HepG2 (cell line): ENCODE results near the gene U2AF2. TPM values are rescaled to one million over a fixed set of nuclear protein-coding genes. Genes with fewer than 3 reads are reported as not detected.
A peak's percentile ranks its signal among the peaks of the same experiment; 100 is the strongest.

Experiments
- ATAC-seq: fragments of 200-7000 bp; cut with Tn5 transposase; 3 replicates; pipeline ENCODE4 v1.9.1; 2020; ENCODE audit warnings: mild to moderate bottlenecking, moderate library complexity
- BruUV-seq: library from RNA; stranded (reverse); fragments of 400-500 nt; replicated peaks from 2 replicates; lab custom pipeline; 2021; lab: Mats Ljungman, UMichigan
- CTCF ChIA-PET: fragments of 300-600 bp; formaldehyde crosslinking; extraction: SDS; loops from one replicate; lab custom pipeline; 2021; ENCODE audit warnings: low total read pairs, inconsistent platforms, low intra/inter-chr PET ratio; lab: Yijun Ruan, JAX
- POLR2A ChIA-PET: fragments of 350-600 bp; sonication (Branson Sonifier 250); formaldehyde crosslinking; loops from one replicate; lab custom pipeline; 2020; ENCODE audit warnings: antibody characterized with exemption, inconsistent platforms; lab: Yijun Ruan, JAX
- DNase-seq: peaks from one replicate; pipeline ENCODE4 v3.0.0-alpha.2; 2015; ENCODE audit warnings: low spot score
- FAIRE-seq: peaks from 3 replicates; lab custom pipeline; 2011; peaks lifted over from hg19 to GRCh38; lab: Jason Lieb, UNC
- H2AFZ ChIP-seq: one replicate; pipeline ENCODE4 v1.6.1; 2011; ENCODE audit warnings: low read length, inconsistent platforms
- H3K27ac ChIP-seq: fragments of 300-600 bp; 3 replicates; pipeline ENCODE4 v1.8.0; 2011; ENCODE audit warnings: mixed run types, mild to moderate bottlenecking, mixed read lengths, low read length, inconsistent platforms; ENCODE audit not compliant: insufficient read depth; ENCODE audit errors: extremely low read length
- H3K27me3 ChIP-seq, 2 experiments: fragments of 200-600 bp in 1 of 2; 2 replicates in 1 of 2; 3 replicates in 1 of 2; pipeline versions ENCODE4 v1.6.0 to v1.8.0; 2011; ENCODE audit warnings: low read length in 2 of 2, mild to moderate bottlenecking in 2 of 2, moderate library complexity in 2 of 2, inconsistent platforms in 1 of 2; ENCODE audit not compliant: insufficient read depth in 2 of 2, control insufficient read depth in 1 of 2
- H3K36me3 ChIP-seq, 2 experiments: fragments of 200-600 bp in 1 of 2; replicated peaks in 1 of 2; 2 replicates in 1 of 2; 3 replicates in 1 of 2; pipeline versions ENCODE4 v1.5.1 to v1.8.0; 2011; ENCODE audit warnings: low read length in 2 of 2, inconsistent platforms in 1 of 2; ENCODE audit not compliant: insufficient read depth in 2 of 2, control insufficient read depth in 1 of 2
- H3K4me1 ChIP-seq: 2 replicates; pipeline ENCODE4 v1.5.1; 2012; ENCODE audit warnings: low read length, inconsistent platforms; ENCODE audit not compliant: insufficient read depth
- H3K4me2 ChIP-seq: 2 replicates; pipeline ENCODE4 v1.6.0; 2011; ENCODE audit warnings: low read depth, low read length, inconsistent platforms
- H3K4me3 ChIP-seq, 3 experiments: fragments of 200-600 bp in 1 of 3; sonication (generic), shearing (Covaris generic) in 1 of 3; replicated peaks in 1 of 3; 2 replicates each; pipeline ENCODE4 v1.5.1; 2011 to 2016; ENCODE audit warnings: low read length in 3 of 3, inconsistent platforms in 2 of 3, low read depth in 2 of 3, mild to moderate bottlenecking in 2 of 3, control low read depth in 1 of 3, mixed read lengths in 1 of 3; ENCODE audit not compliant: insufficient read depth in 1 of 3
- H3K79me2 ChIP-seq: one replicate; pipeline ENCODE4 v1.6.1; 2011; ENCODE audit warnings: low read length, inconsistent platforms; ENCODE audit not compliant: insufficient read depth
- H3K9ac ChIP-seq: 2 replicates; pipeline ENCODE4 v1.6.0; 2011; ENCODE audit warnings: mild to moderate bottlenecking, low read depth, low read length, inconsistent platforms; ENCODE audit not compliant: insufficient read depth
- H3K9me3 ChIP-seq: 2 replicates; pipeline ENCODE4 v1.5.1; 2012; ENCODE audit warnings: mild to moderate bottlenecking, low read length
- H4K20me1 ChIP-seq: 2 replicates; pipeline ENCODE4 v1.6.0; 2011; ENCODE audit warnings: inconsistent platforms, mild to moderate bottlenecking, low read length, moderate library complexity; ENCODE audit not compliant: insufficient read depth
- WGBS: methylation state at CpG from one replicate; pipeline ENCODE4 v1.1.6; 2017; ENCODE audit warnings: low lambda C conversion rate; 5-methylcytosine and 5-hydroxymethylcytosine counted together
- in situ Hi-C: cut with HindIII; loops from 2 replicates; pipeline ENCODE4 v1.10.0; 2017; ENCODE audit warnings: low pct_unique_long_range_greater_than_20kb; ENCODE audit not compliant: extremely low pct_ligation_motif_present
- intact Hi-C: fragments of 100-400 bp; cut with micrococcal nuclease; formaldehyde crosslinking; loops from one replicate; pipeline ENCODE4 v1.10.0; 2022; ENCODE audit not compliant: unreplicated experiment
- polyA plus RNA-seq, 8 experiments: library from polyadenylated mRNA; depleted of rRNA in 3 of 8; stranded (reverse) in 7 of 8; unstranded in 1 of 8; fragments of >200 nt; fragmentation: Illumina TruSeq in 4 of 8; extraction: Trizol in 4 of 8; gene quantifications; 2 replicates each; pipeline versions ENCODE4 v1.2.1 to v1.2.3, GENCODE V29; 2011 to 2016; ENCODE audit warnings: low read depth in 4 of 8, missing spikeins in 1 of 8, mixed read lengths in 1 of 8; ENCODE audit not compliant: insufficient read depth in 1 of 8
- total RNA-seq, 5 experiments: library from RNA; depleted of rRNA; stranded (reverse); fragments of >200 nt; fragmentation: Illumina TruSeq; extraction: Trizol; gene quantifications; 2 replicates each; pipeline ENCODE4 v1.2.3, GENCODE V29; 2016; ENCODE audit warnings: low read depth in 1 of 5
- TF ChIP-seq, protein P1 (sequence below), 2 experiments: fragments of 450-650 bp in 1 of 2; sonication (generic) in 1 of 2; formaldehyde crosslinking in 1 of 2; IDR thresholded peaks; 2 replicates each; pipeline versions ENCODE4 v1.6.1 to v1.8.0; 2016 to 2022; ENCODE audit warnings: antibody characterized with exemption in 1 of 2, mild to moderate bottlenecking in 1 of 2, missing genetic modification reagents in 1 of 2
- TF ChIP-seq, protein P2 (sequence below): sonication (generic); formaldehyde crosslinking; IDR thresholded peaks from 2 replicates; pipeline ENCODE4 v1.4.0; 2020; ENCODE audit warnings: missing genetic modification reagents, mild to moderate bottlenecking, borderline replicate concordance

The U2AF2 gene
- total and polyA plus RNA-seq, 2 of the 13 experiments (the other 11 are each of a cell fraction or from before 2014, with no cell fraction given), result 84.3 to 124 TPM

DNA sequence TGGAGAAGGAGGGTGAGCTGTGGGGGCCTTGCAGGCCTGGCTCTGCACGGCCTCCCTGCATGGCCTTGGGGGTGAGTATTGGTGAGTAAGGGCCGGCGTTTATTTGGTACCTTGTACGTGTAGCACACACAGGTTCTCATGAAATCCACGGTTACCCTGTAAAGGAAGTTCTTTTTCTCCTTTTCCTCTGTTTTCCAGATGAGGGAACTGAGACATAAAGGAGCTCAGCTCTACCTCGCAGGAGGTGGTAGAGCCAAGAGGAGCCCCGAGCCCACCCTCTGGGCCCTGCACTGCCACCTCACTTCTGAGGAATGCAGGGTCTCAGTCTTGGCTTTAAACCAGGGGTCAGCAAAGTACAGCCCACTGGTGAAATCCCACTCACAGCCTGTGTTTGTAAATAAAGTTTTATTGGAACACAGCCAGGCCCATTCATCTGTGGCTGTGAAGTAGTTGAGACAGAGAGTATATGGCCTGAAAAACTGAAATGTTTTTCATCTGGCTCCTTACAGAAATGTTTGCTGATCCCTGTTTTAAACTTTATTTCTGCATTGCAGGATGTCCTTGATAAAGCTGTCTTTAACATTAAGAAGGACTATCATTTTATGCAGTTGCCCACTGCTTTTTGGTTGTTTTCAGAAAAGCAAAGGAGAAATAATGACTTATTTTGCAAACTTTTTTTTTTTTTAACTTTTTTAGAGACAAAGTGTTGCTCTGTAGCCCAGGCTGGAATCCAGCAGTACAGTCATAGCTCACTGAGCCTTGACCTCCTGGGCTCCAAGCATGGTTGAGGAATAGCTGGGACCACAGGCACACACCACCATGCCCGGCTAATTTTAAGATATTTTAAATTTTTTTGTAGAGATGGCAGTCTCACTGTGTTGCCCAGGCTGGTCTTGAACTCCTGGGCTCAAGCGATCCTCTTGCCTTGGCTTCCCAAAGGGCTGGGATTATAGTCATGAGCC lies 26.6 kb downstream of the U2AF2 start:
- WGBS, result 87% methylated on average over 9 of the region's 9 CpGs
- intact Hi-C loops, result no loop called here
- peaks cover 81% of the 10 kb centered on the region for H3K4me1 ChIP-seq

More for the DNA sequence above, 26.6 kb downstream of the U2AF2 start:
- TF ChIP-seq, protein P1, sequence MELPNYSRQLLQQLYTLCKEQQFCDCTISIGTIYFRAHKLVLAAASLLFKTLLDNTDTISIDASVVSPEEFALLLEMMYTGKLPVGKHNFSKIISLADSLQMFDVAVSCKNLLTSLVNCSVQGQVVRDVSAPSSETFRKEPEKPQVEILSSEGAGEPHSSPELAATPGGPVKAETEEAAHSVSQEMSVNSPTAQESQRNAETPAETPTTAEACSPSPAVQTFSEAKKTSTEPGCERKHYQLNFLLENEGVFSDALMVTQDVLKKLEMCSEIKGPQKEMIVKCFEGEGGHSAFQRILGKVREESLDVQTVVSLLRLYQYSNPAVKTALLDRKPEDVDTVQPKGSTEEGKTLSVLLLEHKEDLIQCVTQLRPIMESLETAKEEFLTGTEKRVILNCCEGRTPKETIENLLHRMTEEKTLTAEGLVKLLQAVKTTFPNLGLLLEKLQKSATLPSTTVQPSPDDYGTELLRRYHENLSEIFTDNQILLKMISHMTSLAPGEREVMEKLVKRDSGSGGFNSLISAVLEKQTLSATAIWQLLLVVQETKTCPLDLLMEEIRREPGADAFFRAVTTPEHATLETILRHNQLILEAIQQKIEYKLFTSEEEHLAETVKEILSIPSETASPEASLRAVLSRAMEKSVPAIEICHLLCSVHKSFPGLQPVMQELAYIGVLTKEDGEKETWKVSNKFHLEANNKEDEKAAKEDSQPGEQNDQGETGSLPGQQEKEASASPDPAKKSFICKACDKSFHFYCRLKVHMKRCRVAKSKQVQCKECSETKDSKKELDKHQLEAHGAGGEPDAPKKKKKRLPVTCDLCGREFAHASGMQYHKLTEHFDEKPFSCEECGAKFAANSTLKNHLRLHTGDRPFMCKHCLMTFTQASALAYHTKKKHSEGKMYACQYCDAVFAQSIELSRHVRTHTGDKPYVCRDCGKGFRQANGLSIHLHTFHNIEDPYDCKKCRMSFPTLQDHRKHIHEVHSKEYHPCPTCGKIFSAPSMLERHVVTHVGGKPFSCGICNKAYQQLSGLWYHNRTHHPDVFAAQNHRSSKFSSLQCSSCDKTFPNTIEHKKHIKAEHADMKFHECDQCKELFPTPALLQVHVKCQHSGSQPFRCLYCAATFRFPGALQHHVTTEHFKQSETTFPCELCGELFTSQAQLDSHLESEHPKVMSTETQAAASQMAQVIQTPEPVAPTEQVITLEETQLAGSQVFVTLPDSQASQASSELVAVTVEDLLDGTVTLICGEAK (IDR thresholded peaks at IDR 0.05), result peak; percentile 66
- TF ChIP-seq, protein P1 (CRISPR knock-in tag; IDR thresholded peaks at IDR 0.05), result peak; percentile 99
- TF ChIP-seq, protein P2, sequence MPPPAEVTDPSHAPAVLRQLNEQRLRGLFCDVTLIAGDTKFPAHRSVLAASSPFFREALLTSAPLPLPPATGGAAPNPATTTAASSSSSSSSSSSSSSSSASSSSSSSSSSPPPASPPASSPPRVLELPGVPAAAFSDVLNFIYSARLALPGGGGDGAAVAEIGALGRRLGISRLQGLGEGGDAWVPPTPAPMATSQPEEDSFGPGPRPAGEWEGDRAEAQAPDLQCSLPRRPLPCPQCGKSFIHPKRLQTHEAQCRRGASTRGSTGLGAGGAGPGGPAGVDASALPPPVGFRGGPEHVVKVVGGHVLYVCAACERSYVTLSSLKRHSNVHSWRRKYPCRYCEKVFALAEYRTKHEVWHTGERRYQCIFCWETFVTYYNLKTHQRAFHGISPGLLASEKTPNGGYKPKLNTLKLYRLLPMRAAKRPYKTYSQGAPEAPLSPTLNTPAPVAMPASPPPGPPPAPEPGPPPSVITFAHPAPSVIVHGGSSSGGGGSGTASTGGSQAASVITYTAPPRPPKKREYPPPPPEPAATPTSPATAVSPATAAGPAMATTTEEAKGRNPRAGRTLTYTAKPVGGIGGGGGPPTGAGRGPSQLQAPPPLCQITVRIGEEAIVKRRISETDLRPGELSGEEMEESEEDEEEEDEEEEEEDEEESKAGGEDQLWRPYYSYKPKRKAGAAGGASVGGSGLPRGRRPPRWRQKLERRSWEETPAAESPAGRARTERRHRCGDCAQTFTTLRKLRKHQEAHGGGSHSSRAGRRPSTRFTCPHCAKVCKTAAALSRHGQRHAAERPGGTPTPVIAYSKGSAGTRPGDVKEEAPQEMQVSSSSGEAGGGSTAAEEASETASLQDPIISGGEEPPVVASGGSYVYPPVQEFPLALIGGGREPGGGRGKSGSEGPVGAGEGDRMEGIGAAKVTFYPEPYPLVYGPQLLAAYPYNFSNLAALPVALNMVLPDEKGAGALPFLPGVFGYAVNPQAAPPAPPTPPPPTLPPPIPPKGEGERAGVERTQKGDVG (CRISPR knock-in tag), result no peak
- Histone ChIP-seq H3K9me3 (no peaks in the 10 kb centered on the region), H3K27ac (peak overlapping the region; percentile 49), H4K20me1 (no peaks in the 10 kb centered on the region; the same call in 1 of the 2 replicates), H3K4me3 (no peak overlapping the region), H3K9ac (no peak overlapping the region), H3K4me2 (no peak overlapping the region), H3K79me2 (peaks cover 67% of the 10 kb centered on the region), H2AFZ (no peak overlapping the region), H3K36me3 (peaks cover 28 to 65% of the 10 kb centered on the region in 2 experiments), H3K27me3 (no peaks in the 10 kb centered on the region)
- FAIRE-seq (no peak), ATAC-seq (no peak), DNase-seq (no peak)
- no TSS peak for BruUV-seq
- POLR2A ChIA-PET, result interaction anchor here (1.2 kb wide), 1 partner anchor 27 kb away, joined by 4 read pairs; no protein-coding TSS in a partner anchor
- in situ Hi-C loops, result no loop called here
- CTCF ChIA-PET, result no interaction called here
